Activated CD4-positive, alpha-beta T cell treated with anti-CD3 and anti-CD28 coated beads, Interleukin-2, Interleukin-6, amounts not matched to agents 100 ng/mL and 50 ng/mL, durations not matched to agents 16 hours and 8 hours (primary cell): Measurements from ENCODE around the gene TAS1R3.
"Not testable (repeated sequence)": the region's sequence is repeated elsewhere in the genome, so short reads cannot be mapped to it uniquely, and the experiment has no call there.

Experiments
- DNase-seq: peaks from one replicate; pipeline ENCODE4 v3.0.0-alpha.2; 2020

Gene TAS1R3

GRCh38 chr1:1354271-1355247, 23.5 kb downstream of the TAS1R3 start:
- DNase-seq = no peak

- DNase-seq = no peak
Measured at GRCh38 chr1:1355416-1355815, 24.3 kb downstream of the TAS1R3 start.

GRCh38 chr1:1356166-1356795, 25.2 kb downstream of the TAS1R3 start:
- DNase-seq = no peak

- DNase-seq = no peak
Measured at GRCh38 chr1:1356796-1357401, 25.8 kb downstream of the TAS1R3 start.

GRCh38 chr1:1357871-1358432, 26.9 kb downstream of the TAS1R3 start:
- no peak for DNase-seq

- DNase-seq = no peak
Measured at GRCh38 chr1:1358433-1359271, 27.6 kb downstream of the TAS1R3 start, which contains the start of gene MXRA8. TSS of gene MXRA8 (minus strand) at chr1:1358555. CDS start at chr1:1358504, 51 bp downstream.

GRCh38 chr1:1359308-1359663, 28.2 kb downstream of the TAS1R3 start:
- no peak for DNase-seq

- DNase-seq = no peak
Measured at GRCh38 chr1:1359664-1360468, 28.8 kb downstream of the TAS1R3 start.

GRCh38 chr1:1360506-1361169, 29.6 kb downstream of the TAS1R3 start:
- DNase-seq = no peak

- no peak for DNase-seq
Measured at GRCh38 chr1:1361233-1361981, 30.3 kb downstream of the TAS1R3 start.

- no peak for DNase-seq
Measured at GRCh38 chr1:1361982-1362423, 30.9 kb downstream of the TAS1R3 start.

- DNase-seq = no peak
Measured at GRCh38 chr1:1364266-1364665, 33.2 kb downstream of the TAS1R3 start.

GRCh38 chr1:1365875-1366698, 35.0 kb downstream of the TAS1R3 start:
- no peak for DNase-seq

- no peak for DNase-seq
Measured at GRCh38 chr1:1366699-1367066, 35.6 kb downstream of the TAS1R3 start.

GRCh38 chr1:1367315-1367714, 36.2 kb downstream of the TAS1R3 start:
- DNase-seq = no peak

GRCh38 chr1:1370094-1370493, 39.0 kb downstream of the TAS1R3 start:
- DNase-seq = not testable (repeated sequence)

GRCh38 chr1:1370771-1371300, 39.8 kb downstream of the TAS1R3 start:
- DNase-seq = no peak

GRCh38 chr1:1371364-1371745, 40.3 kb downstream of the TAS1R3 start:
- DNase-seq = peak; percentile 48
